Caki2 (cell line): ENCODE data around the gene ADAMTS17. TPM values are rescaled to one million over a fixed set of nuclear protein-coding genes. Genes with fewer than 3 reads are reported as not detected.
A peak's percentile ranks its signal among the peaks of the same experiment; 100 is the strongest.

Experiments
- DNase-seq: peaks from one replicate; pipeline ENCODE4 v3.0.0-alpha.2; 2015; ENCODE audit warnings: low read depth
- in situ Hi-C: cut with HindIII; loops from 2 replicates; pipeline ENCODE4 v1.10.0; 2016; ENCODE audit warnings: low sequenced_read_pairs, low pct_unique_long_range_greater_than_20kb, mixed read lengths
- total RNA-seq: library from RNA; depleted of rRNA; stranded (reverse); fragments of >200 nt; shearing (Covaris generic); gene quantifications from 2 replicates; pipeline ENCODE4 v1.2.3, GENCODE V29; 2014; ENCODE audit warnings: low replicate concordance; rRNA removed

Gene ADAMTS17, protein sequence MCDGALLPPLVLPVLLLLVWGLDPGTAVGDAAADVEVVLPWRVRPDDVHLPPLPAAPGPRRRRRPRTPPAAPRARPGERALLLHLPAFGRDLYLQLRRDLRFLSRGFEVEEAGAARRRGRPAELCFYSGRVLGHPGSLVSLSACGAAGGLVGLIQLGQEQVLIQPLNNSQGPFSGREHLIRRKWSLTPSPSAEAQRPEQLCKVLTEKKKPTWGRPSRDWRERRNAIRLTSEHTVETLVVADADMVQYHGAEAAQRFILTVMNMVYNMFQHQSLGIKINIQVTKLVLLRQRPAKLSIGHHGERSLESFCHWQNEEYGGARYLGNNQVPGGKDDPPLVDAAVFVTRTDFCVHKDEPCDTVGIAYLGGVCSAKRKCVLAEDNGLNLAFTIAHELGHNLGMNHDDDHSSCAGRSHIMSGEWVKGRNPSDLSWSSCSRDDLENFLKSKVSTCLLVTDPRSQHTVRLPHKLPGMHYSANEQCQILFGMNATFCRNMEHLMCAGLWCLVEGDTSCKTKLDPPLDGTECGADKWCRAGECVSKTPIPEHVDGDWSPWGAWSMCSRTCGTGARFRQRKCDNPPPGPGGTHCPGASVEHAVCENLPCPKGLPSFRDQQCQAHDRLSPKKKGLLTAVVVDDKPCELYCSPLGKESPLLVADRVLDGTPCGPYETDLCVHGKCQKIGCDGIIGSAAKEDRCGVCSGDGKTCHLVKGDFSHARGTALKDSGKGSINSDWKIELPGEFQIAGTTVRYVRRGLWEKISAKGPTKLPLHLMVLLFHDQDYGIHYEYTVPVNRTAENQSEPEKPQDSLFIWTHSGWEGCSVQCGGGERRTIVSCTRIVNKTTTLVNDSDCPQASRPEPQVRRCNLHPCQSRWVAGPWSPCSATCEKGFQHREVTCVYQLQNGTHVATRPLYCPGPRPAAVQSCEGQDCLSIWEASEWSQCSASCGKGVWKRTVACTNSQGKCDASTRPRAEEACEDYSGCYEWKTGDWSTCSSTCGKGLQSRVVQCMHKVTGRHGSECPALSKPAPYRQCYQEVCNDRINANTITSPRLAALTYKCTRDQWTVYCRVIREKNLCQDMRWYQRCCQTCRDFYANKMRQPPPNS
- total RNA-seq, result not detected in 2 replicates

GRCh38 chr15:100341750-100342560, at the start of gene ADAMTS17:
TSS of gene ADAMTS17 (minus strand) at chr15:100341975. CDS start at chr15:100341899, 76 bp downstream.
- DNase-seq, result peak; percentile 93
- in situ Hi-C loops, result no loop called here

DNA sequence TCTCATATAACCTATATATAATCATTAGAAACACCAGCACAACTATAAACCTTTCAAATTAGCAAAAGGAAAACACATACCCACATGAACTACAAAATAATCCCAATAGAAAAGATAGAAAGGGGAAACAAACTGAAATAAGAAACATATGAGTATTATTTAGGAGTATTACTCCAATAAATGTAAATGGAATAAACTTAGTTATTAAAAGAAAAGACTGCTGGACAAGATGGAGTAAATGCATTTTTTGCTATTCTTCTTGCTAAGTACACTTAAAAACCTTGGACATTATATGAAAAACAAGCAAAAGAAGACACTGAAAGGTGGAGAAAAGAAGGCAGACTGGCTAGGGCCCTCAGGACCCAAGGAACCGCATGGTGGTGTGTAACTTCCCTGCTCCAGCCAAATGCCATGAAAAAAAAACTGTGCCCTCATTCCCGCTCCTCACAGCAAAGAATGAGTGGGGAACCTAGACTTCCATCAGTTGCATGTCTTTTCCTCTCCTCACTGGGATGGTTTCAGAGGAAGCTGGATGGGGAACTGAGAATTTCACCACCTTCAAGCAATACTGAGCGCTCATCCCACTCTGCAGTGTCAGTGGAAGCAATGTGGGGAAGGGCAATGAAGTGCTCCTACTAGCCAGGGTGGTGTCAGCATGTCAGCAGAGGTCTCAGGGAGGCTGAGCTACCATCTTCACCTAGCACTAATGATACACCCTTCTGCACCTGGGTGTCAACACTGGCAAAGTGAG, 43.7 kb upstream of the ADAMTS17 start:
- in situ Hi-C loops, result no loop called here
- no peak for DNase-seq

GRCh38 chr15:100384108-100384410, 42.3 kb upstream of the ADAMTS17 start:
- in situ Hi-C loops, result no loop called here
- no peak for DNase-seq

DNA sequence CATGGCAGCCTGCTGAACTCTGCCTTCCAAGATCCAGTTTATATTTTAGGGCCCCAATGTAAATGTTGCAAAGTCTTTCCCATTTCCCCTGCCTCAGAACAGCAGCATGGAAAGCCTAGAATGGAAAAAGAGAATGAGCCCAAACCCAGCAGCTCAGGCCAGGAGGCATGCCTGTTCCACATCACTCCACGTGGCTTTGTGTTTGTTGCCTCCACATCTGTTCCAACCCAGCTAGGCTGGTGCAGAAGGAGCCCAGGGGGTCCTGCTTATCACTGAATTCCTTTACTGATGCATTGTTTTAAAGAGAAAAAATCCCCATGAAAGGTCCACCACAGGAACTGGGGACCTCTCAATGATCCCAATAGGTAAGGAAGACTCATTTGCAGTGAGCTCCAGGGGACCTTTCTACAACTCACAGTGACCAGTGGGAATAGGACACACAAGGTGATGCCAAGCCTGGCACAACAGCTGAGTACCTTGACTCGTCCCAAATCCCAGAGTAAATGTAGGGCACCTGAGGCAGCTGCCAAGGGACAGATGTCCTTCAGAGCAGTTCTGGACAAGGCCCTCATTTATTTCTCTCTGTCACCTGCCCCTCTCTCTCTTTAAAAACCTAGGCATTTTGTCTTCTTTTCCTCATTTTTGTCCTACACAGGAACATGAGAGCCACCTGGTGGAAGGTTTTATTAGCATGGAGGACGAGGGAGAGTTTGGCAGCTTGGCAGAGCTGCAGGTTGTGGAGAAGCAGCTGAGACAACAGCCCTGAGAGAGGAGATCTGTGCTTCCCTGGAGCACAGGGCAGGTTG, 41.7 kb upstream of the ADAMTS17 start:
- in situ Hi-C loops, result no loop called here
- peak; percentile 16 for DNase-seq

DNA sequence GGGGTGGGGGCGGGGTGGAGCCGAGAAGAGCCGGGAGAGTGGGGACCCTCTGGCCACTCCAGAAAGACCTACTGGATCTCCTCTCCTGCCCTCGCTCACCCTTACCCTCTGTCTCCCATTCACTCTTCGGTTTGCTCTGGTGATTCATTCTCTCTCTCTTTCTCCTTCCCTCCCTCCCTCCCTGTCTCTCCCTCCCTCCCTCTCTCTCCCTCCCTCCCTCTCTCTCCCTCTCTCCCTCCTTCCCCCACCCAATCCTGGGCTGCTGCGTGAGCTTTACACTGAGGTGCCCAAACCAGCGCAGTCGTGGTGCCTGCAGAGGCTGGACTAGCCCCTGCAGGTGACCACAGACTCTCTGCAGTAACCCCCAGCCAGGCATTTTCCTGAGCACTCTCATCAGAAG, 32.2 kb upstream of the ADAMTS17 start:
- in situ Hi-C loops, result no loop called here
- no peak for DNase-seq

DNA sequence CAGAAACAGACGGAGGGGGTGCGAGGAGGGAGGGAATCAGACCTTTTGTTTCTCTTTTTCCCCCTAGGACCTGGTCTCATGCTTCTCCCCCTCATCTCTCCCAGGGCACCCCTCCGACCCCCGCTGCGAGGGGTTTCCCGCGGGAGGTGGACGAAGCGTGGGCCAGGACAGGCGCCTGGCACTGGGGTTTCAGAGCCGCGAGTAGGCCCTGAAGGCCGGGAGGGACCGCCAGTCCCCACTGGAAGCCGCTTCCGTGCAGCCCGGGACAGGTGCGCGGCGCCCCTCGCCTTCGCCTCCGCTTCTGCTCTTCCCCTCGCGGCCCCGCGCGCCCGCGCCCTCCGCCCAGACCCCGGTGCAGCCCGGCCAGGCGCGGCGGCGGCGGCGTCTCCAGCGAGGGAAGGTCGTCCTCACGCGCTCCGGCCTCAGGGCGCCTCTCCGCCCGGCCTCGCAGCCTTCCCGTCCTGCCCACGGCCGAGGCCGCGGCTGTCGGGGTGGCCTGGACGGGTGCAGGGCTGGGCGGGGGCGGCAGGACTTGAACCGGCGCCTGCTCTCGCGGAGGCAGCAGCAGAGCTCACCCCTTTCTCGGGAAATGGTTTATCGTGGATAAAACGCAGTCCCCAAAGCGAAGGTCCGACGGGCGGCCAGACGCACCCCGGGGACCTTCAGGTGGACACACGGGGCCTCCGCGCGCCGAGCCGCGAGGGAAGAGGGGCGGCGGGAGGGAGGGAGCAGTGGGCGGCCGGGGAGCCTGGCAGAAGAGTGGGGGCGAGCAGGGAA, 31.5 kb upstream of the ADAMTS17 start:
- no peak for DNase-seq
- in situ Hi-C loops, result no loop called here

- in situ Hi-C loops, result no loop called here
- DNase-seq, result no peak
Measured at GRCh38 chr15:100372739-100373119, 31.0 kb upstream of the ADAMTS17 start.

DNA sequence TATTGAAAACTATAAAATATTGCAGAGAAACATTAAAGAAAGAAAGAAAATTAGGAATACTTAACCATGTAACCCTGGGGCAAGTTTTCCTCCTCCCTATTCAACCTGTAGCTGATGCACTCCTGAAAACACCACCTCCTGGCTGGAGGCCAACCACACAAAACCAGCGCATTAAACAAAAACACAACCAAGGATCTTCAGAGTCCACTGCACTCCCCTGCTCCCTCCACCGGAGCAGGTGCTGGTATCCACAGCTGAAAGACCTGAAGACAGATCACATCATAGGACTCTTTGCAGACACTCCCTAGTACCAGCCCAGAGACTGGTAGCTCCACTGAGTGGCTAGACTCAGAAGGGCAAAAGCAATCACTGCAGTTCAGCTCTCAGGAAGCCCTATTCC, 13.6 kb upstream of the ADAMTS17 start:
- DNase-seq, result no peak
- in situ Hi-C loops, result no loop called here

- in situ Hi-C loops, result no loop called here
- DNase-seq, result no peak
Measured at GRCh38 chr15:100353449-100353848, 11.7 kb upstream of the ADAMTS17 start.

GRCh38 chr15:100350434-100351226, 8.9 kb upstream of the ADAMTS17 start:
- in situ Hi-C loops, result no loop called here

DNA sequence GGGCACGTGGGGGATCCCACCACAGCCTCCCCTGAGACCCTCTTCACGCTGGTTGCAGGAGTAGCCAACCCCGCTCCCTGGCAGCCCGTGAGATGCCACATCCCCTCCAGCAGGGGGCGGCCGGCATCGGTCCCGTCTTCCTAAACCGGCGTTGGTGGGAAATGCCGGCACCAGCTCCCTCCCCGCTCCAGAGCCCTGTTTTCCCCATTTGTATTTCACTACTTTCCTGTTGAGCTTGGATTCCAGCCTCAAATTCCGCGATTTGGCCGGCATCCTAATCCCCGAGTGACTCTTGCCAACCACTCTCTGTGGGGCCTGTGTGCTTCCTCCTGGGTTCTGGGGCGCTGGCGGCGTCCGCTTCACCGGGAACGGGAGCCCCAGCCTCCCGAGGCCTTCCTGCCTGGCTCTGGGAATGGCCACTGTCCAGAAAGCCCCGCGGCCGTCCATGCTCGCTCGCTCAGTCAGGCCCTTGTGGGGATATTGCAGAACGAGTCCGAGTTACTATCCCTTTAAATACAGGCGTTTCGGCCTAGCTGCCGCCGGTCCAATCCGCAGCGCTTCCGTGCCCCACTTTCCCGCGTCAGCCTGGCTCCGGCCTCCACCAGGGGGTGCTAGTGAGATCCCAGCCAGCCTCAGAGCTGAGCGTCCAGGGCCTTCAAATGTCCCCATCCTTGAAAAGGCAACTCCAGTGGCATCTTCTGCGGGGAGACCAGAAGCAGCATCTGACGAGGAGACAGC, 8.1 kb upstream of the ADAMTS17 start:
- in situ Hi-C loops, result no loop called here
- DNase-seq, result peak; percentile 88

More at GRCh38 chr15:100350434-100351226, 8.9 kb upstream of the ADAMTS17 start:
- DNase-seq, result no peak

- DNase-seq, result no peak
- in situ Hi-C loops, result no loop called here
Measured at GRCh38 chr15:100349321-100349695, 7.5 kb upstream of the ADAMTS17 start.

GRCh38 chr15:100348578-100348977, 6.8 kb upstream of the ADAMTS17 start:
- in situ Hi-C loops, result no loop called here
- no peak for DNase-seq

DNA sequence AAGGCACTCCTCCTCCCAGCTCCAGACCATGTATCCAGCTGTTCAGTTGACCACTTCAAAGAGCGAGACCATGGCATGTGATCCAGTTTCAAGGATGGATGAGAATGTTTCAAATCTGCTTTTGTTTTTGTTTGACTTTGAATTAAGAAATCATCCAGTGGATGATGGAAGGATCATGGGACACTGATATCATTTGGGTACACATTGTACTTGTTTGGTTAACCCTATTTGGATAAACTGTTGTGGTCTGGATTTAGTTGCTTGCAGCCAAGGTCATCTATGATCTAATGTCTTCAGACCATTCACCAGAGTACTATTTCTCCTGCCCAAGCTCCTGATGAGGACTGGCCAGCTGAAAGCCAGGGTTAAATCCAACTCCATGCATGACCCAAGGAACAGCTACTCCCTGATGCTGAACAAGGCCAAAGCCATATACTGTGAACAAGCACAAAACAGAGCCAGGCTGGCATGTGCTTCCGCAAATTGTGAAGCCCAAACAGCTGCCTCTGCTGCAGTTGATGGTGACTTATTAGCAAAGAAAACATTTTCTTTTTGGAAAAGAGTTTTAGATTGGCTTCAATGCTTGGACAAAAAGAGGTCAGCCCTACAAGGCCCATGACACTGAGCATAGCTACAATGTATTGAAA, 5.2 kb upstream of the ADAMTS17 start:
- in situ Hi-C loops, result no loop called here
- DNase-seq, result no peak
